SK-N-SH (cell line): ENCODE results near the gene SSRP1.

Source experiments
- EP300 ChIP-seq, 2 experiments: IDR thresholded peaks; 2 replicates each; pipeline versions ENCODE4 v1.4.0 to v1.6.1; 2012; ENCODE audit warnings: borderline replicate concordance in 1 of 2, low read depth in 1 of 2, low read length in 1 of 2
- GABPA ChIP-seq: IDR thresholded peaks from 2 replicates; pipeline ENCODE4 v1.4.0; 2012; ENCODE audit warnings: low read depth, mild to moderate bottlenecking
- JUND ChIP-seq: IDR thresholded peaks from 2 replicates; pipeline ENCODE4 v1.4.0; 2012
- MXI1 ChIP-seq: IDR thresholded peaks from 2 replicates; pipeline ENCODE4 v1.6.1; 2012; ENCODE audit warnings: mild to moderate bottlenecking, low read depth, low read length, improper control_type of control experiment
- POLR2AphosphoS5 ChIP-seq: IDR thresholded peaks from 2 replicates; pipeline ENCODE4 v1.6.1; 2012; ENCODE audit warnings: low read depth, low read length
- RFX5 ChIP-seq: IDR thresholded peaks from 2 replicates; pipeline ENCODE4 v1.6.1; 2012; ENCODE audit warnings: mild to moderate bottlenecking, improper control_type of control experiment, low read length
- TEAD4 ChIP-seq: IDR thresholded peaks from 2 replicates; pipeline ENCODE4 v1.4.0; 2012; ENCODE audit warnings: mild to moderate bottlenecking, borderline replicate concordance; ENCODE audit not compliant: insufficient read depth
- TF ChIP-seq, protein P1 (sequence below): fragments of 200-600 bp; sonication (generic); IDR thresholded peaks from 2 replicates; pipeline ENCODE4 v1.6.1; 2017; ENCODE audit warnings: antibody characterized with exemption, mild to moderate bottlenecking, moderate library complexity

DNA sequence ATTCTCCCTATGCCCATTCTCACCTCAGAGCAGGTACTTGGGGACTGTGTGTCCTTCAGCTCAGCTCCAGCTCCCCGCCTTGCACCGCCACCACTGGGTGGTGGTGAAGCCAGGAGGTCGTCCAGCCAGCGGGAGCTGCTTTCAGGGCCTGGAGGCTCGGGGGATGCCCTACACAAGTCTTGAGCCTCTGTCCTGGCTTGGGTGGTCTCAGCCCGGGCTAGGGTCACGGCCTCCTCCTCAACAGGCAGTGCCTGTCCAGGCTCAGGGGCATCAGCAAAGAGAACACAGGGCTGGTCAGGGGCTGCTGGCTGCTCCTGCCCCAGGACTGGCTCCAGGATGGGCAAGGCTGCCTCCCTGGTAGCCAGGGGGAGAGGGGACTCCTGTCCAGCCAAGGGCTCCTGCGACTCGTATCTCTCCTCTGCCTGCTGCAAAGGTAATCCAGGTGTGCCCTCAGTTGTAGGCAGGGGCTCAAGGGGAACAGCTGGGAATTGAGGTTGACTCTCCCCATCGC lies 23.1 kb downstream of the SSRP1 start:
- TF ChIP-seq RFX5 (no peak), EP300 (IDR thresholded peaks at IDR 0.05; ENCODE audit: borderline replicate concordance in 1 of 2, low read depth in 1 of 2, low read length in 1 of 2) (no peak), MXI1 (no peak), GABPA (no peak), JUND (no peak), TEAD4 (no peak), POLR2AphosphoS5 (no peak)
- TF ChIP-seq, protein P1, sequence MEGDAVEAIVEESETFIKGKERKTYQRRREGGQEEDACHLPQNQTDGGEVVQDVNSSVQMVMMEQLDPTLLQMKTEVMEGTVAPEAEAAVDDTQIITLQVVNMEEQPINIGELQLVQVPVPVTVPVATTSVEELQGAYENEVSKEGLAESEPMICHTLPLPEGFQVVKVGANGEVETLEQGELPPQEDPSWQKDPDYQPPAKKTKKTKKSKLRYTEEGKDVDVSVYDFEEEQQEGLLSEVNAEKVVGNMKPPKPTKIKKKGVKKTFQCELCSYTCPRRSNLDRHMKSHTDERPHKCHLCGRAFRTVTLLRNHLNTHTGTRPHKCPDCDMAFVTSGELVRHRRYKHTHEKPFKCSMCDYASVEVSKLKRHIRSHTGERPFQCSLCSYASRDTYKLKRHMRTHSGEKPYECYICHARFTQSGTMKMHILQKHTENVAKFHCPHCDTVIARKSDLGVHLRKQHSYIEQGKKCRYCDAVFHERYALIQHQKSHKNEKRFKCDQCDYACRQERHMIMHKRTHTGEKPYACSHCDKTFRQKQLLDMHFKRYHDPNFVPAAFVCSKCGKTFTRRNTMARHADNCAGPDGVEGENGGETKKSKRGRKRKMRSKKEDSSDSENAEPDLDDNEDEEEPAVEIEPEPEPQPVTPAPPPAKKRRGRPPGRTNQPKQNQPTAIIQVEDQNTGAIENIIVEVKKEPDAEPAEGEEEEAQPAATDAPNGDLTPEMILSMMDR: no peak
